OCI-M1 (cell line): Measurements from ENCODE around the gene SYF2.

Source experiments
- DNase-seq: peaks from one replicate; lab custom pipeline; 2025; lab: John Stamatoyannopoulos, UW

Gene SYF2

DNA sequence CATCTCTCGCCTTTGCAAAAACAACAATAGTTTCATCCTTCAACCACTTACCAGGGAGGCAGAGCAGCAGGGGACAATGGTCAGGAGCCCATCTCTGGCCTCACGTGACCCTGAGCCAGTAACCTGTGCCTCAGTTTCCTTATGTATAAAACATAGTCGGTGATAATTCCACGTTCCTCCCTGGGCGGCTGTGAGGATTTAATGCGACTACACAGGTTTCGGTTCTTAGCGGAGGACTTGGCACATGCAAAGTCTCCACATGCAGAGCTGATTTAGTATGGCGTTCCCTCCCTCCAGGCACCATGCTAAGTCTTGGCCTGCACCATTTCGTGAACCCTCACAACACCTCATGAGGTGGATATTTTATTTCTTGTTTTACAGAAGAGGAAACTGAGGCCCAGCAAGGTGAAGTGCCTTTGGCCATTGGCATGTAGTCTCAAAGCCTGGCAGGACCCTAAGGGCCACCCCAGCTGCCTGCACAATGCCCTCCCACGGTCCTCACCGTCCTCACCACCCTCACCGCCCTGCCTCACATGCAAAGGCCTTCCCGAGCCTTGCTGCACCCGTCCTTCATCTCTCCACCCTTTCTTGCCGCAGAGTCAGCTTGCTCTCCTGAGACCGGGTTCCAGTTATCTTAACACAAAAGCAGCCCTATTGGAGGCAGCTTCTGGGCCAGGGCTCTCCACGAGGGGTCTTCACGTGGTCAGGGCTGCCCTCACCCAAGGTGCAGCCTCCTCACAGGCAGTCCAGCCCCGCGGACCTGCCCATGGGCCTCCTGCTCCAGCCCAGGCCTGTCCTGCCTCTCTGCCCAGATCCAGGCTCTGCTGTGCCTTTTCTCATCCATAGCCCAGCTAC lies 48.9 kb downstream of the SYF2 start:
- DNase-seq, result no peak

DNA sequence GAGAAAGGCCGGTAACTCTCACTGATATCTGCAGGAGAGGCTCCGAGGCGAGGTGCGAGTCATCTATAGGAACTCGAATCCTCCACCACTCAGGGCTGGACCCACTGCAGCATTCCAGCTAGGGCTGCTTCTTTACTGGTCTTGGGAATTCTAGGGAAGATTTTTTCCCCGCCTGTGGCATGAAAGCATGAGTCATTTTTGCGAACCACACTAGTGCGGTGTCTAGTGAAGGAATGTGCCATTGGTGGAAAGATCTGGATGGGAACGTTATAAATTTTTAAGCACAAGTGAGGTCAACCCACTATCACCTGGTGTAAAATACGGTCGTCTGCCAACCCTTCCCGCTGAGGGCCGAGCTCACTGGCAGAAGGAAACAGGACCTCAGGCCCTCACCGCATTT lies 49.7 kb downstream of the SYF2 start:
- DNase-seq, result no peak

DNA sequence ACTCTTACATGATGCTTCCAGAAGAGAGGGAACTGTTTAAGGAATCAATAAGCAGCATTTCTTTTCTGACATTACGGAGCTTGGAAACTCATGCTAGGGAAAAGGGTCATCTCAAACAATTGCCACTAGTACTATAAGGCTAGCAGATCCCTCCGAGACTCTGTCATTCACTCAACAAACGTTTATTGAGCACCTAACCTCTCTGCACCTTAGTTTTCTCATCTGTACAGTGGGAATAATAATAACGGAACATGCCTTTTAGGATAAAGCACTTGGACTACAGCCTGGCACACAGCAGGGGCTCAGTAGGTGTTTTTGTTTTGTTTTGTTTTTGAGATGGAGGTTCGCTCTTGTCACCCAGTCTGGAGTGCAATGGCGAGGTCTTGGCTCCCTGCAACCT lies 51.3 kb downstream of the SYF2 start:
- no peak for DNase-seq

DNA sequence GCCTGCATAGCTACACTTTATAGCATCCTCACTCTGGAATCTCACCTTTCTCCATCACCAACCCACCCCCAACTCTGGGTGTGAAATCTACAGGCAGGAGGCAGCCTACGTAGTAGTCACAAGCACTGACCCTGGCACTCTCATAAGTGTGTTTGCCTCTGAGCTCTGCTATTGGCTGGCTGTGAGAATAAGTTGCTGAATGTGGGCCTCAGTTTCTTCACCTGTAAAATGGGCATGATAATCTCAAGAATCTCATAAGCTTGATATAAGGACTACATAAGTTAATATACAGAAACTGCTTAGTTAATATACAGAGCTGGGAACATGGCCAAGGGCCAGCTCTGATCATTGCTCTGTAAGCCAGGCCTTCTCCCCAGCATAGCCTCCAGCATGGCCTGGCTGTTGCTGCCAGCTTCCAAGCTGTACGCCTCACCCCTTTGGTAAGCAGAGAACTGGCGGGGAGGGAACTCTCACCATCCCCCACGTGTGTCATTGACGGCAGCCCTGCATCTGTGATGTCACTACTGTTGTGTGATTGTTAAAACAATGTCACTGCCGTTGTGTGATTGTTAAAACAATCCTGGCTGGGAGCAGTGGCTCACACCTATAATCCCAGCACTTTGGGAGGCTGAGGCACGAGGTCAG lies 53.3 kb downstream of the SYF2 start:
- DNase-seq, result no peak

DNA sequence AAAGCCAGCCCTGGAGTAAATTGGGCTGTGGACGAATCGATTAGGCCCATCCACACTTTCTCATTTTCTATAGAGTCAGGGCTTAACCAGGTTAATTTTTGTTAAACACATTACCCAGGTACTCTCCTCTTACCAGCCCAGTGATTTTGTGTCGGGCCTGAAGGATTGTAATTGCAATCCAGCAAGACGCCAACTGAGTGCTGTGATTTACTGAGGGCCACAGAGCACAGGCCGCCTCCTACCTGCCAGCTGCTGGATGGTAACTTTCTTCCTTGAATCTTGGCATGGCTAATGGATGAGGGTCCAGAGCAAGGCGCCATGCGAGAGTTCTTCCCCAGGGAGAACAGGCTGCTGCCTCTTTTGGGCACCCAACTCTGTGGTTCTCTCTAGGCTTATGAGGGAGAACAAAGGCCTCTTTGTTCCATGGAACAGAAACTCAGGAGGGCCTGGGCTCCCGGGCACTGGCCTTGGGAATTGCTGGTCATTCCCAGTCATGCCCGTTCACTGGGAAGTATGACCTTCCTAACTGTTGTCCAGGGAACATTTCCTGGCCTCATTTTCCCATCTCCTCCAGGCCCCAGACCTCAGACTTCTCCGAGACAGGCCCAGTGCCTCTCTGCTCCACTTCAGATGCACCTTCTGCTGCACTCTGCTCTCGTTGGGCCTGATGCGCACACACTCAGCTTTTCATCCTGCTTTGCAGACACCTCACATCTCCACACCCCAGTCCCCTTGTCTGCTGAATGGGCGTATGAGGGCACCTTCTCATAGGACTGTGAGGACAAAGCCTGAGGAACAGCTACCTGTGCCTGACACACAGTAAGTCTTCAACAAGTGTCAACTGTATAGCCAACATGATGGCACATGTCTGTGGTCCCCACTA lies 57.3 kb downstream of the SYF2 start:
- DNase-seq, result no peak

DNA sequence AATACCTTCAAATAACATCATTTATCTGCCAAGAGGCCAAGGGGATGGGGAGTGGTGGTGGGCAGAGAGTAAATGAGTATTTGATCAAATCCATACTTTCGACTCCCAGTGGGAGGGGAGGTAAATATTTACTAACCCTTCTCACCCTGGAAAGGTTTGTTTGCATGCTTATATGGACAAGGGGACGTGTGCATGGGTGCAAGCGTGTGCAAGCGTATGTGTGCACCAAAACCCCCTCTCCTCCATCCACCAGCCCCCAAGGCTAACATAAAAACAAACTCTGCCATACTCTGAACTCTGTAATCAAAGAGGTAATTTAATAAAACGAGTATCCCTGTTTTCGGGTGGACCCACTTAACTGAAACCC lies 58.0 kb downstream of the SYF2 start:
- no peak for DNase-seq

DNA sequence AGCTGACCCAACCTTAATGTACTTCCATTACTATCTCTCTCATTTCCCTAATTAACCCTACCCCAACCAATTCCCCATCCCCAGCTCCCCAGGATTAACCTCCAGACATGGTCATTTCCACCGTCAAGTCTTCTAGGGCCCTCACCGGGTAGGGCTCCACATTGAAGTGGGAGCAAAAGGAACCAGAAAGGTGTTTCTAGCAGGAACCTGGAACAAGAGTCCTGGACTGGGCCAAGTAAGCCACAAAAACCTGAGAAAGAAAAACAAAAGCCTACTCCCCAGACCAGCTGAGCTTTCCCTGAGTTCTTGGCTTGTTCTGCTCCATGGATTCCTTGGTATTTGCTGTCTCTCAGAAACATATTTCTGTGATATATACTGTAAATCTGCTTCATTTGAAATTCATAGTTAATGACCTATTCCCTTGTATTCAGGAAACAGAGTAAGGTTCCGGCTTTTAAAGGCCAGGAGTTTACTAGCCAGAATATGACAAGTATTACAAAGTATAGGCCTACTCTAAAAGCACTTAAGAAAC lies 58.4 kb downstream of the SYF2 start:
- no peak for DNase-seq
